B cell (primary cell): ENCODE measurements around the gene AMDHD2. TPM values are rescaled to one million over a fixed set of nuclear protein-coding genes. Genes with fewer than 3 reads are reported as not detected.
A peak's percentile ranks its signal among the peaks of the same experiment; 100 is the strongest.

Source experiments
- ATAC-seq: fragments of 200-7000 bp; cut with Tn5 transposase; one replicate; pipeline ENCODE4 v1.10.0; 2021; ENCODE audit warnings: low read depth, mild to moderate bottlenecking, moderate number of reproducible peaks, moderate library complexity
- CTCF ChIA-PET: fragments of 350-600 bp; sonication (Branson Sonifier 250); formaldehyde crosslinking; loops from one replicate; lab custom pipeline; 2021; ENCODE audit warnings: antibody characterized with exemption, inconsistent platforms; lab: Charles Lee
- POLR2A ChIA-PET: fragments of 350-600 bp; sonication (Branson Sonifier 250); formaldehyde crosslinking; loops from one replicate; lab custom pipeline; 2021; ENCODE audit warnings: antibody characterized with exemption; lab: Charles Lee
- DNase-seq: peaks from one replicate; pipeline ENCODE4 v3.0.0; 2013
- H2AFZ ChIP-seq: 2 replicates; pipeline ENCODE4 v1.6.1; 2012; ENCODE audit warnings: mild to moderate bottlenecking, low read depth, low read length; ENCODE audit not compliant: insufficient read depth, poor library complexity, severe bottlenecking
- H3K27ac ChIP-seq, 2 donors: 1 replicate in 1 of 2; 2 replicates in 1 of 2; pipeline ENCODE4 v1.5.1; 2012 to 2013; ENCODE audit warnings: low read length in 2 of 2, mild to moderate bottlenecking in 2 of 2, moderate library complexity in 1 of 2
- H3K27me3 ChIP-seq, 4 experiments: fragments of 200-600 bp in 1 of 4; sonication (generic) in 1 of 4; replicated peaks in 1 of 4; 1 replicate in 2 of 4; 2 replicates in 2 of 4; pipeline versions ENCODE4 v1.6.1 to v1.7.0; 2013 to 2016; ENCODE audit warnings: low read length in 3 of 4, mild to moderate bottlenecking in 2 of 4, mixed read lengths in 1 of 4, moderate library complexity in 1 of 4; ENCODE audit not compliant: insufficient read depth in 4 of 4, control insufficient read depth in 3 of 4; ENCODE audit errors: control extremely low read depth in 1 of 4
- H3K36me3 ChIP-seq, 2 experiments: replicated peaks in 1 of 2; 1 replicate in 1 of 2; 2 replicates in 1 of 2; pipeline versions ENCODE4 v1.6.1 to v1.7.1; 2013; ENCODE audit warnings: low read length in 1 of 2; ENCODE audit not compliant: insufficient read depth in 2 of 2, control insufficient read depth in 1 of 2; ENCODE audit errors: control extremely low read depth in 1 of 2, extremely low read depth in 1 of 2
- H3K4me1 ChIP-seq, 2 donors: fragments of 200-600 bp in 1 of 2; sonication (generic) in 1 of 2; 1 replicate in 1 of 2; 2 replicates in 1 of 2; pipeline versions ENCODE4 v1.5.1 to v1.6.1; 2013 to 2017; ENCODE audit warnings: low read length in 2 of 2; ENCODE audit not compliant: control insufficient read depth in 2 of 2, insufficient read depth in 2 of 2
- H3K4me2 ChIP-seq: replicated peaks from 2 replicates; pipeline ENCODE3; 2012; ENCODE audit warnings: mild to moderate bottlenecking, low read depth, low read length; ENCODE audit not compliant: poor library complexity, severe bottlenecking
- H3K4me3 ChIP-seq, 5 experiments: fragments of 200-600 bp in 1 of 5; sonication (generic) in 1 of 5; 1 replicate in 3 of 5; 2 replicates in 2 of 5; pipeline versions ENCODE4 v1.5.1 to v1.7.0; 2011 to 2016; ENCODE audit warnings: low read length in 4 of 5, mild to moderate bottlenecking in 4 of 5, low read depth in 2 of 5, control low read depth in 1 of 5, moderate library complexity in 1 of 5; ENCODE audit not compliant: insufficient read depth in 1 of 5; ENCODE audit errors: control extremely low read depth in 1 of 5, extremely low read depth in 1 of 5
- H3K79me2 ChIP-seq: fragments of 200-600 bp; sonication (generic); one replicate; pipeline ENCODE4 v1.6.0; 2016; ENCODE audit warnings: low read length; ENCODE audit not compliant: control insufficient read depth, insufficient read depth
- H3K9ac ChIP-seq: fragments of 200-600 bp; sonication (generic); 2 replicates; pipeline ENCODE4 v1.6.1; 2017; ENCODE audit warnings: mild to moderate bottlenecking, low read length, moderate library complexity
- H3K9me3 ChIP-seq, 3 donors: one replicate each; pipeline versions ENCODE4 v1.6.1 to v1.7.1; 2013; ENCODE audit warnings: low read length in 2 of 3; ENCODE audit not compliant: control insufficient read depth in 2 of 3, insufficient read depth in 1 of 3; ENCODE audit errors: control extremely low read depth in 1 of 3
- H4K20me1 ChIP-seq: 2 replicates; pipeline ENCODE4 v1.6.0; 2012; ENCODE audit warnings: mild to moderate bottlenecking, low read length; ENCODE audit not compliant: insufficient read depth, control insufficient read depth, poor library complexity, severe bottlenecking
- H3K27ac Mint-ChIP-seq: one replicate; pipeline ENCODE4 v1.8.0; 2021; ENCODE audit warnings: mixed read lengths
- H3K27me3 Mint-ChIP-seq: one replicate; pipeline ENCODE4 v1.8.0; 2021; ENCODE audit warnings: mixed read lengths
- H3K4me1 Mint-ChIP-seq: one replicate; pipeline ENCODE4 v1.8.0; 2021; ENCODE audit warnings: mixed read lengths
- H3K4me3 Mint-ChIP-seq: one replicate; pipeline ENCODE4 v1.8.0; 2021; ENCODE audit warnings: mixed read lengths
- H3K9me3 Mint-ChIP-seq: one replicate; pipeline ENCODE4 v1.8.0; 2022; ENCODE audit warnings: mixed read lengths; ENCODE audit not compliant: insufficient read depth
- EZH2 ChIP-seq: IDR thresholded peaks from 2 replicates; pipeline ENCODE4 v1.6.1; 2012; ENCODE audit warnings: borderline replicate concordance, low read depth, mild to moderate bottlenecking, moderate library complexity, low read length; ENCODE audit not compliant: insufficient read depth, poor library complexity, severe bottlenecking
- WGBS: methylation state at CpG from one replicate; pipeline ENCODE4 v1.1.5; 2013; ENCODE audit warnings: missing lambda C conversion rate; ENCODE audit not compliant: insufficient coverage; 5-methylcytosine and 5-hydroxymethylcytosine counted together
- intact Hi-C: fragments of 100-400 bp; cut with micrococcal nuclease; formaldehyde crosslinking; loops from one replicate; pipeline ENCODE4 v1.10.0; 2022
- polyA plus RNA-seq: library from polyadenylated mRNA; depleted of rRNA; stranded (reverse); fragments of >200 nt; gene quantifications from 2 replicates; pipeline ENCODE4 v1.2.3, GENCODE V29; 2012
- total RNA-seq, 2 donors: library from RNA; stranded (reverse); fragments of 120-200 nt in 1 of 2; gene quantifications; 1 replicate in 1 of 2; 2 replicates in 1 of 2; pipeline versions ENCODE4 v1.2.3 to v1.2.4, GENCODE V29; 2013 to 2022
- TF ChIP-seq, protein P1 (sequence below): fragments of 200-600 bp; IDR thresholded peaks from one replicate; pipeline ENCODE4 v1.8.0; 2022; ENCODE audit warnings: antibody characterized with exemption, mild to moderate bottlenecking

Gene AMDHD2
- total and polyA plus RNA-seq, 2 donors (not counting 1 experiment from before 2014, with no cell fraction given): 133 to 209 TPM

DNA sequence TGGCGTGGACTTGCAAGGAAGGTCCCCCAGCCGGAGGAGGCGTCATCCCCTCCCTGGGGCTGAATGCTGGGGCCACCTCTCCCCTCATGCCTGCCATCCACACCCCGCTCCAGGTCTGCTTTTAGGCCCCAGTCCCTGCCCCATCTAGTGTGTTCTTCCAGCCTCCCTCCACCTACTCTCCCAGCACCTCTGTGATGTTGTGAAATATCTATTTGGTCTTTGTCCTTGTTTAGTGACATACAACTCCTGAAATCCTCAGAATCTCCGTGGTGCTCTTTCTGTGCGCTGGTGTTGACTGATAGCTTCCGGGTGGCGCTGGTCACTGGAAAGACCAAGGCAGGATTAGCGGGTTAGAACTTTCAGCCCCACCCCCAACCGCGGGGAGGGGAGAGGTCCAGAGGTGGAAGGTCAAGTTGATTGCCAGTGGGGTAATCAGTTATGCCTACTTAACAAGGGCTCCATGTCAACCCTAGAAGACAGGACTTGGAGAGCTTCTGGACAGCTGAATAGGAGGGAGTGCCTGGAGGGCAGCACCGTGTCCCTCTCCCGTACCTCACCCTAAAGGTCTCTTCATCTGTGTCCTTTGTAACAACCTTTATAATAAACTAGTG lies 35.2 kb upstream of the AMDHD2 start:
- ATAC-seq: no peak
- Mint-ChIP-seq H3K9me3 (no peaks in the 10 kb centered on the region), H3K27ac (no peak overlapping the region), H3K4me1 (peaks cover 19% of the 10 kb centered on the region), H3K27me3 (no peaks in the 10 kb centered on the region), H3K4me3 (no peak overlapping the region)
- H3K4me2 ChIP-seq: no peak overlapping the region
- H3K4me3 ChIP-seq: no peak overlapping the region
- peaks cover 68% of the 10 kb centered on the region for H3K79me2 ChIP-seq
- no peaks in the 10 kb centered on the region for H3K9me3 ChIP-seq
- H3K4me1 ChIP-seq: peaks cover 24 to 26% of the 10 kb centered on the region in 2 donors
- intact Hi-C loops: no loop called here
- H2AFZ ChIP-seq: no peak overlapping the region
- H3K36me3 ChIP-seq: no peaks in the 10 kb centered on the region
- no peak for DNase-seq
- TF ChIP-seq, protein P1, sequence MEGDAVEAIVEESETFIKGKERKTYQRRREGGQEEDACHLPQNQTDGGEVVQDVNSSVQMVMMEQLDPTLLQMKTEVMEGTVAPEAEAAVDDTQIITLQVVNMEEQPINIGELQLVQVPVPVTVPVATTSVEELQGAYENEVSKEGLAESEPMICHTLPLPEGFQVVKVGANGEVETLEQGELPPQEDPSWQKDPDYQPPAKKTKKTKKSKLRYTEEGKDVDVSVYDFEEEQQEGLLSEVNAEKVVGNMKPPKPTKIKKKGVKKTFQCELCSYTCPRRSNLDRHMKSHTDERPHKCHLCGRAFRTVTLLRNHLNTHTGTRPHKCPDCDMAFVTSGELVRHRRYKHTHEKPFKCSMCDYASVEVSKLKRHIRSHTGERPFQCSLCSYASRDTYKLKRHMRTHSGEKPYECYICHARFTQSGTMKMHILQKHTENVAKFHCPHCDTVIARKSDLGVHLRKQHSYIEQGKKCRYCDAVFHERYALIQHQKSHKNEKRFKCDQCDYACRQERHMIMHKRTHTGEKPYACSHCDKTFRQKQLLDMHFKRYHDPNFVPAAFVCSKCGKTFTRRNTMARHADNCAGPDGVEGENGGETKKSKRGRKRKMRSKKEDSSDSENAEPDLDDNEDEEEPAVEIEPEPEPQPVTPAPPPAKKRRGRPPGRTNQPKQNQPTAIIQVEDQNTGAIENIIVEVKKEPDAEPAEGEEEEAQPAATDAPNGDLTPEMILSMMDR: no peak
- TF ChIP-seq EZH2: no peak
- H4K20me1 ChIP-seq: no peaks in the 10 kb centered on the region
- POLR2A ChIA-PET: no interaction called here
- no peaks in the 10 kb centered on the region for H3K27me3 ChIP-seq
- H3K27ac ChIP-seq: no peak overlapping the region
- H3K9ac ChIP-seq: no peak overlapping the region
- 87% methylated on average over 3 of the region's 13 CpGs for WGBS
- CTCF ChIA-PET: interaction anchor here (1.0 to 4.8 kb wide), 3 partner anchors 56 to 291 kb away, joined by 4 to 31 read pairs (median 28); partner anchors contain the start of gene CCNF

DNA sequence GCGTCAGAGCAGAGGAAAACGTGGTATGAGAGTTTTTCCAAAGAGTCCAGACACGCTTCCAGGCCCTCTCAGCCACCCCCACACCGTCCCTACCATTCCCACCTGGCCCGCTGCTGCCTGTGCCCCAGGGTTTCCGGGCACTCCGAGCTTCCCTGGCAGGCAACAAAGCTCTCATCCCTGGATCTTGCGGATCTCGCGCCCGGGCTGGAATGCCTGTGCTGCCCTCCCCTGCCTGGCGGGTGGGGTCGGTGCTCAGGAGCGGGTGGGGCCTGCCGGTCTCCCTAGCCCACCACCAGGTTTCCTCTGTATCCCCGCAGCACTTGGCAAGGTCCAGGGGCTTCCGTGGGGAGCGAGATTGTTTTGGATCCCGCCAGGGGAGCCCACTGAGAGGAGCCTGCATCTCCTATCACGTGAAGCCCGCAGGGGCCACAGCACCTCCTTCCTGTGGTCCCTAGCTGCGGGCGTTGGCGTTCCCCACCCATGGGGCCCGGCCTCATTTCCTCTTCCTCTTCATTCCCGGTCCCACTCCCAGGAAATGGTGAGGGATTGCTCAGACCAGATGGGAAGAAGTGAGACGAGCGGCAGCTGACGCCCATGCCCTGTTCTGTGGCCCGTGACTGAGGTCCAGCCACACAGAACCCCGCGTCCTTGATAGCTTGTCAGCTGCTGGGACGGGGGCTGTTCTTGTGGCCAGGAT lies 34.2 kb upstream of the AMDHD2 start:
- no peak for DNase-seq
- CTCF ChIA-PET: interaction anchor here (0.8 to 4.8 kb wide), 9 partner anchors 9 to 291 kb away, joined by 3 to 31 read pairs (median 7); partner anchors contain the start of genes CCNF, ECI1, TBC1D24 and TEDC2
- no peaks in the 10 kb centered on the region for H3K9me3 ChIP-seq
- no peak overlapping the region for H2AFZ ChIP-seq
- peaks cover 24 to 26% of the 10 kb centered on the region in 2 donors for H3K4me1 ChIP-seq
- no peak overlapping the region for H3K27ac ChIP-seq
- peaks cover 68% of the 10 kb centered on the region for H3K79me2 ChIP-seq
- intact Hi-C loops: no loop called here
- no peak for ATAC-seq
- Mint-ChIP-seq H3K4me3 (no peak overlapping the region), H3K27ac (no peak overlapping the region), H3K4me1 (peaks cover 19% of the 10 kb centered on the region), H3K9me3 (no peaks in the 10 kb centered on the region), H3K27me3 (no peaks in the 10 kb centered on the region)
- peak overlapping the region; percentile 75 for H3K4me2 ChIP-seq
- TF ChIP-seq EZH2: no peak
- TF ChIP-seq, protein P1: no peak
- H3K9ac ChIP-seq: no peak overlapping the region
- H3K4me3 ChIP-seq: no peak overlapping the region
- POLR2A ChIA-PET: interaction anchor here (0.6 to 1.3 kb wide), 3 partner anchors 26 to 332 kb away, joined by 3 read pairs; partner anchors contain the start of gene TEDC2
- WGBS: 85% methylated on average over 24 of the region's 33 CpGs
- peaks cover 0 to 3% of the 10 kb centered on the region in 2 experiments for H3K36me3 ChIP-seq
- H4K20me1 ChIP-seq: no peaks in the 10 kb centered on the region
- H3K27me3 ChIP-seq: no peaks in the 10 kb centered on the region
